Measurements from ENCODE around the gene RARG.
A peak's percentile ranks its signal among the peaks of the same experiment; 100 is the strongest.

The RARG gene

DNA sequence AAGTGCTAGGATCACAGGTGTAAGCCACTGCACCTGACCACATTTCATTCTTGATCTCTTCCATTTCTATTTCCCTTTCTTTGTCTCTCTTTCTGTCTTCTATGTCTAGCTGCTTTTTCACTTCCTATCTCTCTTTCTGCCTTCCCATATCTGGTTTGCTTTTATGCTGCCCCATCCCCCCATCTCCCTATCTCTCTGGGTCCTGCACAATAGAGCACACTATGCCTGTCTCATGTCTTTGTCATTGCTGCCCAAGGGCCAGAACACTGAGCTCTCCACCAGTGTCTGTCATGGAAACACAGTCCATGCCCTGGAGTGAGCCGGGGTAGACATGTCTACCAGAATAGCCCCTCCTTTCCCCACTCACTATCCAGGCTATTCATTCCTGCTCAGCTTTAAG lies 12.3 kb upstream of the RARG start:
- DNase-seq (ENCODE audit: low spot score), result no peak

DNA sequence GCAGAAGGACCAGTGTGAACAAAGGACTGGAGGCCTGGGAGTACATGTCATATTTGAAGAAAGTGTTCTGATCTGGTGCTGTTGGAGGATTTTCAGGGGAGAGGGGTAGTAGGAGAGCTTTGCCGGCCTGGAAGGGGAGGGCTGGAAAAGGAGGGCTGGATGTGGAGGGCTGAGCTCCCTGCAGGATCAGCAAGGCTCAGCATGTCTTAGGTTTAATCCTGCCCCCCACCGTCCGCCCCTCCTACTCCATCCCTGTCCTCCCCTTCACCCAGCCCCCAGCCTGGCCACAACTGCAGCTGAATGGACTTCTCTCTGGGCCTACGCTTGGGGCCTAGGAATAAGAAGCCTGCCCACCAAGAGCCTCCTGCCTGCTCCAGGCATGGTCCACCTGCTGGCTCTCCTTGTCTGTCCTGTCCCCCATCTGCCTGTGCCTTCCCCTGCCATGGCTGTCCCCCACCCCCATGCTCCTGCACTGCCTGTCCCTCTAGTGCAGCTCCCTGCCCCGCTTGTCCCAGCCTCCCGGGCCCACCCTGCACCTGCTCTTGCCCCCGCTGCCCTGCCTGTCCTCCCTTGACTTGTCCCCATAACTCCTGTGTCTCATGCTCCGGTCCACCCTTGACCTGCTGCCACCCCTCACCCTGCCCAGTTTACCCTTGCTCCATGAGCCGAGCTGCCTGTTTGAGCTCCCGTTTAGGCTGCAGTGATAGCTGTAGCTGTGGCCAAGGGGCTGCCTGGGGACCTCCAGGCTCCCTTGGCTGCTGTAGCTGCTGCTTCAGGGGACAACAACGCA lies 9.8 kb upstream of the RARG start:
- no peak for DNase-seq (ENCODE audit: low spot score)

DNA sequence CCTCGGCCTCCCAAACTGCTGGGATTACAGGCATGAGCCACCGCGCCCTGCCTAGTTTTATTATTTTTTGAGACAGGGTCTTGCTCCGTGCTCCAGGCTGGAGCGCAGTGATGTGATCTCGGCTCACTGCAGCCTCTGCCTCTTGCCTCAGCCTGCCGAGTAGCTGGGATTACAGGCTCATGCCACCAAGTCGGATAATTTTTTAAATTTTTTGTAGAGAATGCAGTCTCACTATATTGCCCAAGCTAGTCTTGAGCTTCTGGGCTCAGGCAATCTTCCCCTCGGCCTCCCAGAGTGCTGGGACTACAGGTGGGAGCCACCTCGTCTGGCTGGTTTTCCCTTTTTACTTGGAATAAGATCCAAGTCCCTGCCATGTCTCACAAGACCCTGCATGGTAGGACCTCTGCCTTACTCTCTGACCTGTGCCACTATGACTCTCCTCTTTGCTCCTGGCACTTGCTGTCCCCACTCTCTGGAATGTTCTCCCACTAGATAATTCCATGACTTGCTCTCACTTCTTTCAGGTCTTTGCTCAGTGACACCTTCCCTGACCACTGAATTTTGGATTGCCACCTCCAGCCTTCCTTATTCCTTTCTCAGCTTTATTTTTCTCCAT lies 7.7 kb upstream of the RARG start:
- no peak for DNase-seq (ENCODE audit: low spot score)

DNA sequence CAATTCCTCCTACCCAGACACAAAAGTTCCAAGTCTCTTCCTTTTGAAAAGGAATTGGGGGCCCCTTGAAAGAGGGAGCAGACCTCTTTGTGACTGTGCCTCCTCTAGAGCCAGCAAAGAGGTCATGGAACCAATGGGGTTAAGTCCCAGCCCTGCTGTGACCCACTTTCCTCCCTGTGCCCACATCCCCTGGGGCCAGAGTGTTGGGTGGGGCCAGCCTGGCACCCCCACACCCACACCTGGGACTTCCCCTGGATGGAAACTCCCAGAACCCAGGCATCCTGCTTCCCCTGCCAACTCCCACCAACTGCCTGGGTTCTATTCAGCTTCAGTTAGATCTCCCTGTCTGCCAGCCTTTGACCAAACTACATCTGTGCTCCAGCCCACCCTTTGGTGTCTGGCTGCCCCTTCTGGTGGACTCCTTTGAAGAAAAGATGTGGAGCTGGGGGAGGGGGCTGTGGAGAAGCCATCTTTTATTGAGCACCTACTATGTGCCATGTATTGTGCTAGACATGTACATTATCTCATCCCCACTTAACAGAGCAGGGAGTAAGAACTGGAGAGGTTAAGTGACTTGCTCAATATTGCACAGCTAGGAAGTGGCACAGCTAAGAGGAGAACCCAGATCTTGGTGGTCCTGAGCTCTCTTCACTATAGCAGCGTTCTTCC lies 4.6 kb upstream of the RARG start:
- DNase-seq (ENCODE audit: low spot score), result no peak

DNA sequence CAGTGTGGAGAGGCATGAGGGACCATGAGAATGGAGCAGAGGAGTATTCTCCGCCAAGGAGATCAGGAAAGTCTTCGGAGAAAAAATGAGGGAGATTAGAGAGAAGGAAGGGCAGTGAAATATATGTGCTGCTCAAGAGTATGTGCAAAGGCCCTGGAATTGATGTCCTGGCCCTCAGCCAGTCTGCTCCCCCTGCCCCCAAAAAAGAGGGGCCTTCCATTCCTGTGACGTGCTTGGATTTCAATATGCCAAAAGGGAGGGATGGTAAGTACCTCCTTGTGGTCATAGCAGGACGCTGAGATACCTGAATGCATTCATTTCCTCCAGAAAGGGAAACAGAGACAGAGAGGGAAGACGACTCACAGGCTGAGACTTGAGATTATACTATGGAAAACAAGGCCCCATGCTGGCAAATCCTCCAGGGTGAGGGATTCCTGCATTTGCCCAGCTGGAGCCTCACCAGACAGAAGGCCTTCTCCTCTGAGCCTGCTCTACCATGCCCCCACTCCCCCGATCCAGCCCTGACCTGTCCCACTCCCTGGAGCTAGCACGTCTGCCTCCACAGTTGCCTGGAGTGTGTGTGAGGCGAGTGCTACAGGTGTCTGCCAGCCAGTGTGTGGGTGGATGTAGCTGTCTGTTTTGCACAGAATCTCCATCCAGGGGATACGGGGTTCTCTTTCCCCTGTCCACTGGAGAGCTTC lies 3.9 kb upstream of the RARG start:
- DNase-seq (ENCODE audit: low spot score), result no peak

DNA sequence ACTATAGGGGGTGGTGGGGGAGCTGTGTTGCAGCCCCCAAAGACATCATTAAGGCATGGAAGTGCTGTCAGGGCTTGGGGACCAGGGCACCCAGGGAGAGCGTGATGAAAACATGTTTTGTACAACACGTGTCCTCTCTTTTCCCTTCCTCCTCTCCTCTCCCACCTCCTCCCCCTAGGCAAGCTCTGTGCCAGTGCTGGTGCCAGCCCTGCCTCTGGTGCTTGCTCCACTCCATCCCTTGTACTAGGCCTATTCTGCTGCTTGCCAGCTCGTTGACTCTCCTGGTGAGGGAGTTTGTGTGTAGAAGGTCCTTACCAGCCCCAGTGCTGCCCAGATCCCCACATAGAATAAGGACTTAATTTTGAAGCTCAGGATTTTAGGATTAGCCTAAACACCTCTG lies 3.2 kb upstream of the RARG start:
- DNase-seq (ENCODE audit: low spot score), result no peak

DNA sequence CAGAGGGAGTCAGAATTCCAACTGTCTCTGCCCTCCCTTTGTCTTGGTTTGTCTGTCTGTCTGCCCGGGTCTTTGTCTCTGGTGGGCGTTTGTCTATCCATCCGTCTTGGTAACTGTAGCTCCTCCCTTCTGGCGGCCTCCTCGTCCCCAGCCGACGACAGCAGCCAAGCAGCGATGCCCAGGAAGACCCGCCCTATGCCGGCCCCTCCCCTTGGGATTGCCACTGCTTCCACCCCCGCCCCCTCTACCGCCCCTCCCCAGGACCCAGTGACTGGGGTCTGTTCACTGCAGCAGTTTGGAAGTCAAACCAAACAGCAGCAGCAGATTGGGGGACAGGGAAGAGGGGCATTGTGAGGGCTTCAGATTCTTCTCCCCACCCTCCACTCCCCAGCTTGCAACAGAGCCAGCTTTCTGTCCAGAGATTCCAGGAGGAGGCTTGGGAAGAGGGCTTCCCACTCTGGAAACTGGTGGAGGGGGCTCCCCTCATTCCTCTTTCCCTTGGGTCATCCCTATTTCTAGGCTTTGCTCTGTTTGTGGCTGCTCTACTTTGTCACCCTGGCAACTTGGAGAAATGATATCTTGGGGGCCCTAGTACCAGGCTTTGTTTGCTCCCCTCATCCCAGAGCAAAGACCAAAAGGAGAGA lies 2.4 kb upstream of the RARG start:
- DNase-seq (ENCODE audit: low spot score), result no peak

DNA sequence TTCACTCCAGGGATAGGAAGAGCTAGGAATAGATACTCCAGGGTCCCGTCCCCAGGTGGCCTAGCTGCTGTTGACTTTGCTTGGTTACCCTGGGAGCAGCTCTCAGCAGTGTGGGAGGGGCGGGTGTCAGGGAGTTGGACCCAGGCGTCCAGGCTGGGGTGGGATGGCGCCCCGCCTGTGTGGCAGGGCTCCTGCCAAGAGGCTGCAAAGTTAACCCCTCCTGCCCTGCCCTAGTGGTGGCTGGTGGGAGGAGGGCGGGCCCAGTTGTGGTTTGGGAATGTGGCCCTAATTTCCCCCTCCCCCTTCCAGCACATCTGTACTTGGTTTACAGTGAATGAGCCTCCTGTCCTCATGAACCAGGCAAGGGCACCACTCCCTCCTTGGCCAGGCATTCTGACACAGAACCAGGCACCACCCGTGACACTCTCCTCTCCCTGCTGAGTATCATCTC lies 1.7 kb upstream of the RARG start:
- no peak for DNase-seq (ENCODE audit: low spot score)

DNA sequence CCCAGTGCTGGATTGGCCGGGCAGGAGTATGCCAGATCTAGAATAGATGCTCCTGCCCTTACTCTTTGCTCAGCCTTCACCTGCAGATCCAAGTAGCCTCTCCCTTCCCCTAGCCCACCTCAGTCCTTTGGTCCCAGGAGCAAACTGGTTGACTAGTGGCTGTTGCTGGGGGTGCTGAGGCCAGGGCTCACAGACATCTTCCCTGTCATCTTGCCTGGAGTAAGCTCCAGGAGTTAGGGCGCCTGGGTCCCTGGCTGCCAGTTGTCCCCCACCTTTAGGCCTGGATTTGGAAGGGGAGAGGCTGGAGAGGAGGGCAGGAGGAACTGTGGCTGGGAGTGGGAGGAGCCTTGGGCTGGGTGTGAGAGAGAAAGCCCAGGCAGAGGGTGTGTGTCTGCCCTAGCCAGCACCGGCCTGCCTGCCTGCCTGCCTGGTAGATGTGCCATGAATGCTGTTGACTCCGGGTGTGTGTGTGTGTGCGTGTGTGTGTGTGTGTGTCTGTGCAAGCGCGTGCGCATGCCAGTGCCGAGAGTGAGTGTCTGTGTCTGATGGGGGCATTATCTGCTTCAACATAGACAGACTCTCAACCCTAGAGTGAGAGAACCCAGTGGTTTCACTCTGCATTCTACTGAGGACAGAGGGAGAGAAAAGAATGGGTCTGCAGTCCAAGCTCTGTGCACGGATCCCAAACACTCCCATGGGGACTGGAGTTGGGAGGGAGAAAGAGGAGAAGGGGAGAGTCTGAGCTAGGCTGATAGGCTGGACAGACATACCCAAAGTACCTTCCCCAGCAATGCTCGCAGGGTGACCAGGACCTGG lies 845 bp upstream of the RARG start:
- DNase-seq (ENCODE audit: low spot score), result peak; percentile 44

DNA sequence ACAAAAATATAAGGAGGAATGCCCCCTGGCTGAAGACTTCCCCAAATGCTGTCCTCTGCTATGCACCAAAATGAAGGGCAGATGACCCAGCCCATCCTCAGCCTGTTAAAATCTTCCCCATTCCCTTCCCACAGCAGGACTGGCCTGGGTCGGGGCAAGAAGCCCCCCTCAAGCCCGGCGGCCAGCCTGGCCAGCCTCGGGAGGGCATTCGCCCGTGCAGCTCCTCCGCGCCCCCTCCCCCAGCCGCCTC lies 413 bp downstream of the RARG start:
- DNase-seq (ENCODE audit: low spot score), result no peak

DNA sequence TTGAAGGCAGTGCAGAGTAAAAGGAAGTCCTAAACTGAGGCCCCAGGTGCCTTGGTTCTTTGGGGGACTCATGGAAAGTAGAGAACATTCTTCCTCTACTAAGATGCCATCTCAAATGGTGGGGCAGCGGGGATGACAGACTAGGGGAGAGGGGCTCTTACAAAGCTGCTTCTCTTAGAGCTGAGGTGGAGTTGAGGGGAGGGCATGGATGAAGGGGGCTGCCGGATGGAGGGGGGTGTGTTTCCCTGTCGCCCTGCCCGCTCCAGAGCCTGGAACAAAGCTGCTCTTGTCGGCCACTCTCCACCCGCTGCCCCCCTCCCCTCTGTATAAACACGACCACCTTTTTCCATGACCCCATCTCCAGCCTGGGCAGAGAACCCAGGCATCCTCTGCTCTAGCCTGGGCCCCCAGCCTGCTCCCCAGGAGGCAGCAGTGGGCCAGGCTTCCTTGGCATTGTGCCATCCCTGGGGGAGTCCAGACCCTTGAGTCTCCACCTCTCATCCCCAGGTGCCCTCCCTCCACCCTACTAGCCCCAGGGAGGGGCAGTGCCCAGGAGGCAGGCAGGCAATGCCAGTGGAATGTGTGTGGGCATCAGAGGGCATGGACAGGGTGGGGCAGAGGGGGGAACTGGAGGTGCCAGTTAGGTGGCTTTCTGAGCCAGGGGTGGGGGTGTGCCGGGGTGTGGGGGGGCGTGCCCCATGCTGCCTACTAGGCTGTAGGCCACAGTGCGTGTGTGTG lies 1.7 kb downstream of the RARG start:
- no peak for DNase-seq (ENCODE audit: low spot score)

DNA sequence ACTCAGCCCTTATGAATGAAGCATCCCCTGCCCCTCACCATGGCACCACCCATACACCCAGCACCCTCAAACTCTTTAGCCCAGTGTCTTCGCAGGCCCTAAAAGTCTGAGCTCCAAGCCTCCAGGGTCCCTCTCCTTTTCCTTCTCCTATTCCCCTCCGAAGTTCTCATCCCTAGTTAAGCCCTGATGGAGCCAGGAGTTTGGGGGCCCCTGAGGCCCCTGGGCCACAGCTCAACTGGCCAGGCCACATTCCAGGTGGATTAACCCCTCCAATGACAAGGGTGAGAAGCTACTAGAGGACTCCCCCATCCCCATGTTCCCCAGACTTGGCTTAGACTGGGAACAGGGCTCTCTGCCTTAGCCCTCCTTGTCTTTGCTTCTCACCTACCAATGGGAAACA lies 2.6 kb downstream of the RARG start:
- no peak for DNase-seq (ENCODE audit: low spot score)

DNA sequence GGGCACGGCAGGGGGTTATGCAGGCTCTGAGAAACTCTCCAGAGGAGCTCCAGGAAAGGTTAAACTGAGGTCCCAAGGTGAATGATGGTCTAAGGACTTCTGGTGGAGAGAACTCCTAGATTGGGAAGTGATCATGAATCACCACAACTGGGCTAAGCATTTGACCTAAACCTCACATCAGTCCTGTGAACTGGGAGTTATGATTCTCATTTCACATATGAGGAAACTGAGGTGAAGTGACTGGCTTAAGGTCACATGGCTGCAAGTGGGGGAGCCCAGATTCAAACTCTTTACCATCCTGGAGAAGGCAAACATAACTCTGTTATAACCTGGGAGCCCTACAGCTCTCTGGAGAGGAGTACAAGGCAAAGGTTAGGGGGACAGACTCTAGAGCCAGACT lies 4.2 kb downstream of the RARG start:
- DNase-seq (ENCODE audit: low spot score), result no peak

DNA sequence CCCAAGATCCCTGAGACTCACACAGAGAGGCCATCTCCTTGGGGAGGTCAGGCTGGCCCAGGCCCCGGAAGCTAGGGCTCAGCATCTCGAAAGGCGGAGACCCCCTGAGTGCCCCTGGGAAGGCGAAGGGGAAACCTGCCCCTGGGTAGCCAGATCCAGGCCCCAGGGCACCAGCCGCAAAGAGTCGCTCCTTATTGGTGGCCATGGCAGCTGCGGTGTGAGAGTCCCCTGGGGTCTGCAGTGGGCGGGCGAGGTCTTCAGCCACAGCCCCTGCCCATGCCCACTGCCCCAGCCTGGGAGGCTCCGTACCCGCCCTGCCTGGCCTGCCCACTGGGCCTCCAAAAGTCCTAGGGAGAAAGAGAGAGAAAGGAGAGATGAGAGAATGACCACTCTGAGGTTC lies 4.7 kb downstream of the RARG start:
- no peak for DNase-seq (ENCODE audit: low spot score)

DNA sequence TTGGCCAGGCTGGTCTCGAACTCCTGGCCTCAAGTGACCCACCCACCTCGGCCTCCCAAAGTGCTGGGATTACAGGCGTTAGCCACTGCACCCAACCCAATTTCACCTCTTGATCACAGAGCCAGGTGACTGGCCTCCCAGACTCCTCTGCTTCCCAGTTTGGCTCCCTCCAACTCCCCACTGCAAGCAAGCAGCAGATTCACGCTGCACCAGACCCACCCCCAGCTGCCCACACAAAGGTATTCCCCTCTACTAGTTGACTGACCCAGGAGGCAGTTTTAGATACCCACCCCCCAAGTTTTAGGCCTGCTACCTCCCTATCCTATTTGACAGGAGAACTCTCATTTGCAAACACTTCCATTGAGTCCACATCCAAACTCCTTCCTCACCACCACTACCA lies 5.2 kb downstream of the RARG start:
- DNase-seq (ENCODE audit: low spot score), result no peak

DNA sequence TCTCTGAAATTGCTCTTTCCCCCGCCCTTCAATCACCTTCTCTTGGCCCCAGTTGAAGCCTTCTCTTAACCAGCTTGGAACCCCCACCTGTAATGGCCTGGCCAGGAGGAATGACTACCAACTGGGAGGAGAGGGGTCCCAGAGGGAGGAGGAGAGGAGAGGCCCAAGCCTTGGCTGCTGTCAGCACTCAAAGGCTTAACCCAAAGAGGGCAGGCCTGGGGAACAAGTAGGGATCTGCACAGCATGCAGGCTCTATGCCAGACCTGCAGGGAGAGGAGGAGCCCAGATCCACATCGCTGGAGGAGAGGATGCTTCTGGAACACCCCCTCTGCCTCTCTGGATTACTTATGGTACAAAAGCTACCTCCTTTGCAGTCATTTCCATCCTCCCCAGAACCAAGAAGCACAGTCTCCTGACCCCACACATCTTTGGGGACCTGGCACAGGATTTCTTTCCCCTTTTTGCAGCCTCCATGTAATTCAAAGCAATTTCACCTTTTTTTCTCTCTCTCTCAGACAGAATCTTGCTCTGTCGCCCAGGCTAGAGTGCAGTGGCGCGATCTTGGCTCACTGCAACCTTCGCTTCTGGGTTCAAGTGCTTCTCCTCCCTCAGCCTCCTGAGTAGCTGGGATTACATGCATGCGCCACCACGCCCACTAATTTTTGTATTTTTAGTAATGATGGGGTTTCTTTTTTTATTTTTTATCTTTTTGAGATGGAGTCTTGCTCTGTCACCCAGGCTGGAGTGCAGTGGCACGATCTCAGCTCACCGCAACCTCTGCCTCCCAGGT lies 6.2 kb downstream of the RARG start:
- no peak for DNase-seq (ENCODE audit: low spot score)

DNA sequence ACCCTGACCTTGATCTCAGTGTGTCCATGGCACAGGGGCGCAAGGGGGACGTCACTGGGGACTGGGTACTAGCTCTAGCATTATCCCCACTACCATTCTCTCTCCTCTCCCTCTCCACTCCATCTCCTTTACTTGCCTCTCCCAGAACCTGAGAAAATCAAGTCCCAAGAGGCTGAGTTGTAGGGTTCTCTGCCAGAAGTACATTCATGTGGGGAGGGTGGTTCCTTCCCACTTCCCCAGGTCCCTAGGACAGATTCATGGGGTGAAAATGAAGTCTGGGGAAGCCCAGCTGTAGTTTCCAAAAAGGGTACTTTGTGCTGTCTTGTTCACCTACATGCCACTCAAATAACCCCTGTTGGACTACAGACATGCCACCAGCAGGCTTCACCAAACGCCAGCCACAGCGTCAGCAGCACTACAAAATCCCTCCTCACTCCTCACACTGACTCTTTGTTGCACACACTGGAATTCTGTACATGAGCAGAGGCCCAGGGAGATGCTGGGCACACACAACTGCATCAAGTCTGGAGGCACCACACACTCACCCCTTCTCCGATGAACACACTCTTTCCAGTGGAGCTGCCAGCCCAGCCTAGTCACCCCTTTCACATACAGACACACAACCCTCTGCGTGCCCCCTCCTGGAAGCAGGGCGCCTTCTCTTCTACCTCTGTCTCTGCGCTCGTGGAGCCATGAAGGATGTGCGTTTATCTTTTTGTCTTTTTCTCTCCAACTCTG lies 6.9 kb downstream of the RARG start:
- DNase-seq (ENCODE audit: low spot score), result no peak

DNA sequence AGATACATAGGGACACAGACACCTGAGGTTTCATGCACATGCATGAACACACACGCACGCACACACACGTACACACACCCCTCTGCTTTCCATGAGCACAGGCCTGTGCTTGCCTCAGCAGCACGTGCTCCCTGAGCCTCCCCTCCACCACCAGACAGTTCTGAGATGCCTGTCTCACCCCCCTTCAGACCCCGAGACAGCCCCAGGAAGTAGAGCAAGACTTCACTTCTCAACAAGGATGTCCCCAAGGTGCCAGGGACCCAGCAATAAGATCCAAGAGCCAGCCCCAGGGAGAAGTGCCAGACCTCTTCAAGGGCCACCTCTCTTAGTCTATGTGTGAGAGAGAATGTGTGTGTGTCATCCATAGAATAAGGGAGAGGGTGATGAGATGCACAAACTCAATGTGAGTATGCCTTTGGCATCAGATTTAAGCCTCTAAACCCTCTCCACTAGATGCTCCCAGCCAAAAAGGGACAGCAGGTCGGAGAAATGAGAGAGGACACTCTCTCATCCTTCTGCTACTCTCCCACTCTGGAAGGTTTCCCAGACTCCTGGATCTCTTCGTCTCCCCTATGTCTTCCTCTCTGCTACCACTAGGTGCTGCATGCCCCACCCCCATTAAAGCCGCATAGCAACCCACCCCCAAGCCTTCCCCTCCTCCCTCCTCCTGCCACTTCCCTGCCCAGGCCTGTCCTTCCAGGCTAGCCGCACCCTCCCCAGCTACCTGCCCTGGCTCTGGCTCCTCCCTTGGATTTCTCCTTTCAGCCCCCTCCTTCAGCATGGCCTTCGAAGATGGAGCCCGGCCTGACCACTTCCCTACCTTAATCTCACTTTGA lies 7.7 kb downstream of the RARG start:
- no peak for DNase-seq (ENCODE audit: low spot score)

Measured in hematopoietic multipotent progenitor cell treated with erythropoietin and hydrocortisone succinate and interleukin-3 and kit ligand, for 15 days (in vitro differentiated cells).